Measurements from ENCODE around the gene PGBD2. TPM values are rescaled to one million over a fixed set of nuclear protein-coding genes. Genes with fewer than 3 reads are reported as not detected.

Gene PGBD2
- total and polyA plus RNA-seq, 2 of the 4 experiments (the other 2 are of a cell fraction): 4.8 to 6.8 TPM

- no peaks in the 10 kb centered on the region for H3K4me1 ChIP-seq (ENCODE audit: control insufficient read depth, insufficient read depth, low read length)
- H3K27ac ChIP-seq (ENCODE audit: insufficient read depth, low read length): no peak overlapping the region
- no peaks in the 10 kb centered on the region for H3K36me3 ChIP-seq (ENCODE audit: control insufficient read depth, insufficient read depth, low read length)
- H3K9me1 ChIP-seq (ENCODE audit: insufficient read depth, low read length): no peaks in the 10 kb centered on the region
- intact Hi-C loops (cut with micrococcal nuclease): no loop called here
- no peaks in the 10 kb centered on the region for H4K20me1 ChIP-seq (ENCODE audit: insufficient read depth, low read length)
- no peak overlapping the region for H3K9ac ChIP-seq (ENCODE audit: low read depth, low read length)
- in situ Hi-C loops (cut with MboI; ENCODE audit: low sequenced_read_pairs): no loop called here
- H3K18ac ChIP-seq (ENCODE audit: low read depth, low read length): no peak overlapping the region
- H4K8ac ChIP-seq (ENCODE audit: low read depth in 2 of 2, low read length in 2 of 2): no peak overlapping the region
- no peaks in the 10 kb centered on the region for H3K9me3 ChIP-seq (ENCODE audit: control insufficient read depth, insufficient read depth, low read length)
- no peak overlapping the region for H2BK20ac ChIP-seq (ENCODE audit: low read depth, low read length)
- ATAC-seq (ENCODE audit: low read depth) (no peak), DNase-seq (no peak)
- ChIA-PET POLR2A (ENCODE audit: unreplicated experiment) (no interaction called here), CTCF (no interaction called here)
- no peak overlapping the region for H3K4me2 ChIP-seq (ENCODE audit: low read depth, low read length)
- dilution Hi-C loops (cut with HindIII; ENCODE audit: low sequenced_read_pairs, unreplicated experiment): no loop called here
- no peak overlapping the region for H3K23ac ChIP-seq (ENCODE audit: low read depth, low read length)
- no peak overlapping the region for H2BK120ac ChIP-seq (ENCODE audit: low read depth, low read length)
- H3K56ac ChIP-seq (ENCODE audit: extremely low read depth, insufficient read depth, low read length): no peak overlapping the region
- no CpG with 5 or more reads among the region's 1 CpG for WGBS, 2 experiments (ENCODE audit: extremely low coverage in 2 of 2, insufficient read length in 1 of 2)
- no peak overlapping the region for H2BK15ac ChIP-seq (ENCODE audit: low read depth, low read length)
- H4K91ac ChIP-seq (ENCODE audit: insufficient read depth, low read depth, low read length): no peak overlapping the region
- H3K79me1 ChIP-seq (ENCODE audit: low read depth in 1 of 2, low read length in 2 of 2): no peaks in the 10 kb centered on the region
- no peak overlapping the region for H2AK5ac ChIP-seq (ENCODE audit: low read depth, low read length)
- H2AFZ ChIP-seq (replicated peaks; ENCODE audit: low read length, poor library complexity): no peak overlapping the region
- H2BK5ac ChIP-seq (ENCODE audit: low read depth, low read length, poor library complexity, severe bottlenecking): no peak overlapping the region
- H4K5ac ChIP-seq (ENCODE audit: low read depth, low read length): no peak overlapping the region
- TF ChIP-seq, protein P1, sequence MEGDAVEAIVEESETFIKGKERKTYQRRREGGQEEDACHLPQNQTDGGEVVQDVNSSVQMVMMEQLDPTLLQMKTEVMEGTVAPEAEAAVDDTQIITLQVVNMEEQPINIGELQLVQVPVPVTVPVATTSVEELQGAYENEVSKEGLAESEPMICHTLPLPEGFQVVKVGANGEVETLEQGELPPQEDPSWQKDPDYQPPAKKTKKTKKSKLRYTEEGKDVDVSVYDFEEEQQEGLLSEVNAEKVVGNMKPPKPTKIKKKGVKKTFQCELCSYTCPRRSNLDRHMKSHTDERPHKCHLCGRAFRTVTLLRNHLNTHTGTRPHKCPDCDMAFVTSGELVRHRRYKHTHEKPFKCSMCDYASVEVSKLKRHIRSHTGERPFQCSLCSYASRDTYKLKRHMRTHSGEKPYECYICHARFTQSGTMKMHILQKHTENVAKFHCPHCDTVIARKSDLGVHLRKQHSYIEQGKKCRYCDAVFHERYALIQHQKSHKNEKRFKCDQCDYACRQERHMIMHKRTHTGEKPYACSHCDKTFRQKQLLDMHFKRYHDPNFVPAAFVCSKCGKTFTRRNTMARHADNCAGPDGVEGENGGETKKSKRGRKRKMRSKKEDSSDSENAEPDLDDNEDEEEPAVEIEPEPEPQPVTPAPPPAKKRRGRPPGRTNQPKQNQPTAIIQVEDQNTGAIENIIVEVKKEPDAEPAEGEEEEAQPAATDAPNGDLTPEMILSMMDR (conservative IDR thresholded peaks at IDR 0.05; ENCODE audit: low read depth, low read length): no peak
- TF ChIP-seq RFX5 (IDR thresholded peaks at IDR 0.05; ENCODE audit: low read depth, low read length): no peak
- BruUV-seq (replicated peaks): no TSS peak
- no peaks in the 10 kb centered on the region; the same call in none of the 2 replicates for H3K27me3 ChIP-seq (ENCODE audit: control insufficient read depth, insufficient read depth, low read length)
- no peak overlapping the region for H3K14ac ChIP-seq (replicated peaks; ENCODE audit: low read depth, low read length)
- H3K4me3 ChIP-seq (ENCODE audit: insufficient read depth, low read depth, low read length): no peak overlapping the region
- no peak overlapping the region for H3K4ac ChIP-seq (ENCODE audit: low read depth, low read length)
- H2AK9ac ChIP-seq (replicated peaks; ENCODE audit: low read depth, low read length, poor library complexity): no peak overlapping the region
Measured at GRCh38 chr1:248900637-248901036, 5.4 kb upstream of the PGBD2 start.

All from IMR-90 (cell line).